GM12801 (cell line): ENCODE data around the gene ALDH4A1.

Experiments
- TF ChIP-seq, protein P1 (sequence below): IDR thresholded peaks from one replicate; pipeline ENCODE4 v1.5.1; 2011; ENCODE audit warnings: control low read depth; ENCODE audit not compliant: insufficient read length; ENCODE audit errors: extremely low read depth

Gene ALDH4A1

DNA sequence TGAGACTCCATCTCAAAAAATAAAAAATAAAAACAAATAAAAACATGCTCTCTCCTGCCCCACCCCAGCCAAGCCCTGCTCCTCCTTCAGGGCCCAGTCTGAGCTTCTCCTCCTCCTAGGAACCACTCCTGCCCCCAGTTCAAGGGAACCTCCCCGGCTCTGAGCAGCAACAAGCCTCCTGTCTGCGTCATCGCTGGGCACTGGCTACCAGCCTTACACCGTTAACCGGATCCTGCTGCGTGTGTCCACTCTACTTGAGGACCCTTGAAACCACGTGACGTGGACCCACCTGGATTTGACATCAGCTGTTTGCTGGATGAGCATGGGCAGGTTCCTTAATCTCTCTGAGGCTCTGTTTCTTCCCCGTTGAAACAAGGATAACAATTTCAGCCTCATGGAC, 41.3 kb downstream of the ALDH4A1 start:
- TF ChIP-seq, protein P1, sequence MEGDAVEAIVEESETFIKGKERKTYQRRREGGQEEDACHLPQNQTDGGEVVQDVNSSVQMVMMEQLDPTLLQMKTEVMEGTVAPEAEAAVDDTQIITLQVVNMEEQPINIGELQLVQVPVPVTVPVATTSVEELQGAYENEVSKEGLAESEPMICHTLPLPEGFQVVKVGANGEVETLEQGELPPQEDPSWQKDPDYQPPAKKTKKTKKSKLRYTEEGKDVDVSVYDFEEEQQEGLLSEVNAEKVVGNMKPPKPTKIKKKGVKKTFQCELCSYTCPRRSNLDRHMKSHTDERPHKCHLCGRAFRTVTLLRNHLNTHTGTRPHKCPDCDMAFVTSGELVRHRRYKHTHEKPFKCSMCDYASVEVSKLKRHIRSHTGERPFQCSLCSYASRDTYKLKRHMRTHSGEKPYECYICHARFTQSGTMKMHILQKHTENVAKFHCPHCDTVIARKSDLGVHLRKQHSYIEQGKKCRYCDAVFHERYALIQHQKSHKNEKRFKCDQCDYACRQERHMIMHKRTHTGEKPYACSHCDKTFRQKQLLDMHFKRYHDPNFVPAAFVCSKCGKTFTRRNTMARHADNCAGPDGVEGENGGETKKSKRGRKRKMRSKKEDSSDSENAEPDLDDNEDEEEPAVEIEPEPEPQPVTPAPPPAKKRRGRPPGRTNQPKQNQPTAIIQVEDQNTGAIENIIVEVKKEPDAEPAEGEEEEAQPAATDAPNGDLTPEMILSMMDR: no peak

DNA sequence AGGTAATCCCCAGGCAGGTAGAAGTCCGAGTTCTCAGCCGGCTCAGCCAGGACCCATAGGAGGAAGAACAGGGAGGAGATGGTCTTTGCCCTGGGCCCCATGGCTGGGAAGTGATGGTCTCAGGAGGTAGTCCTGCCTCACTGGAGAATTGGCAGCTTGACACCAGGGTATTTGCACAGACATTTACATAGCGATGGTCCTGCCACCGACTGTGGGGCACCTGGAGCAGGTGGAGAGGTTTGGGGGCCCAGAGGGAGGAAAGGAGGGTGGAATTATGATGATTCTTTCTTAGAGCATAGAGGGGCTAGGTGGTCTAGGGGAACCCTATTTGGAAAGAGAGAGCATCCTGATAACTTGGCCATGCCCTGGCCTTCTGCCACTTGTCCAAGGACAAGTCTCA, 42.8 kb downstream of the ALDH4A1 start, which contains the start of gene TAS1R2:
TAS1R2 (minus strand) TSS at position 101 of the 400 bp plus-strand sequence; CDS start at position 101, 0 bp downstream.
- TF ChIP-seq, protein P1: no peak

DNA sequence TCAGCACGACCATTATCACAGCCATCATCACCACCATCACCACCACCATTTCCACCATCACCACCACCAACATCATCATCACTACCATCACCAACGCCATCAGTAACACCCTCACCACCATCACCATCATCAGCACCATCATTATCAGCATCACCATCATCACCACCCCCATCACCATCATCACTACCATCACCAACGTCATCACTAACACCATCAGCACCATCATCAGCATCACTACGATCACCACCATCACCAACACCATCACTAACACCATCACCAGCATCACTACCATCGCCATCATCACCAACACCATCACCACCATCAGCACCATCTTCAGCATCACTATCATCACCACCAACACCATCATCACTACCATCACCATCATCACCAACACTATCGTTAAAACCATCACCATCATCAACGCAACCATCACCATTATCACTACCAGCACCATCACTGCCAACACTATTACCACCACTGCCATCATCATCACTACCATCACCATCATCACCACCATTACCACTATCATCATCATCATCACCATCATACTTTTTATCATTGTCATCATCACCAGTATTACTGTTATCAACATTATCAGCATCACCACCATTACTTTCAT, 44.2 kb downstream of the ALDH4A1 start:
- TF ChIP-seq, protein P1: no peak

DNA sequence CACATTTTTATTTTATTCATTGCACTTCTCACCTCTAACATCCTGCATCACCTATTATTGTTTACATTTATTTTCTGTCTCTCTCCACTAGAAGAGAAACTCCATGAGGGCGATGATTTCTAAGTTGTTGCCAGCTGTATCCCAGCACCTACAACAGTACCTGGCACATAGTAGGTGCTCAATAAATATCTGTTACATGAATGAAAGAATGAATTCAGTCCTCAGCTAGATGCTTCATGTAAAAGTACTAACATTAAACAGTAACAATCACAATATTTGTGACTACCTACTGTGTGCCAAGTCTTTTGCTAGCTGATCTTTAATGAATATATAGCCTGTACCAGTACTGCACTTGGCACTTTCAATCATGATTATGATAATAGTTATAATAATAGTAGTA, 45.9 kb downstream of the ALDH4A1 start:
- TF ChIP-seq, protein P1: no peak

DNA sequence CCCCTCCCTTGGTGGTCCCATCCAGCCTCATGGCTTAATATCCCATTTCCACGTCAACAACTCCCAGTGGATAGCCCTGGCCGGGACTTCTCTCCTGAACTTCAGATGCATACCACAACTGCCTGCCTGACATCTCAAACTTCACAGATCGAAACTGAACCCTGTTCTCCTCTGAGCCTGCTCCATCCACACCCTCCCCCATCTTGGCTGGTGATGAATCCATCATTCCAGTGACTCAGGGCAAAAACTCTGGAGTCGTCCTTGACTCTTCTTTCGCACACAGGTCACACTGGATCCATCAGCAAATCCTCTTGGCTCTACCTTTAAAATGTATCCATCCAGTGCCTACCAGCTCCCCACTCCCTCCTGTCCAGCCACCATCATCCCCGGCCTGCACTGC, 46.8 kb downstream of the ALDH4A1 start:
- TF ChIP-seq, protein P1: no peak

DNA sequence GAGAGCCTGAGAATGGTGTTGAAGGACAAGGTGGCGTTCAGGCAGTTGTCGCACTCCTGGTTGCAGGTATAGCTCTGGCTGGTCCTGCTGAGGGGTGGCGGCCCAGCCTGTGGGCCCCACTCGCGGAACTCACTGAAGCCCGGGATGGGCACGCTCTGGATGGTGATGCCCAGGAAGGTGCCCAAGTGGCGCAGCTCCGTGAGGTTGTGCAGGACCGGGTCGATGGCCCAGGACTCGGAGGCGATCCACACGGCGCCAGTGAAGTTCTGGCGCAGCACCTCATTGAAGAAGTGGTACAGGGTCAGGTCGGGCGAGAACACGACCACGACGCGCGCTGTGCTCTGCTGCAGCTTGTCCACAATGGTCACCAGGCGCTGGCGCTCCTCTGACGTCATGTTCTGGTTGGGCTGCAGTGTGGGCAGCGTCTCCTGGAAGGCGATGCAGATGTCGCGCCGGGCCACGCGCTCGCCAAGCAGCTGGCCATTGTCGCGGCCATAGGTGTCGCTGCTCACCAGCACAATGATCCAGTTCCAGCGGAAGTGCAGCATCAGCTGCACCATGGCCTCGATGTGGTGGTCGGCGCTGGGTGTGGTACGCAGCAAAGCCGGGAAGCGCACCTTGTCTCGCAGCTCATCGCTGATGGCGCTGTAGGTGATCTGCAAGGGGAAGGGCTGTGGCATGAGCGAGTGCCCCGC, 47.9 kb downstream of the ALDH4A1 start:
- TF ChIP-seq, protein P1: no peak

DNA sequence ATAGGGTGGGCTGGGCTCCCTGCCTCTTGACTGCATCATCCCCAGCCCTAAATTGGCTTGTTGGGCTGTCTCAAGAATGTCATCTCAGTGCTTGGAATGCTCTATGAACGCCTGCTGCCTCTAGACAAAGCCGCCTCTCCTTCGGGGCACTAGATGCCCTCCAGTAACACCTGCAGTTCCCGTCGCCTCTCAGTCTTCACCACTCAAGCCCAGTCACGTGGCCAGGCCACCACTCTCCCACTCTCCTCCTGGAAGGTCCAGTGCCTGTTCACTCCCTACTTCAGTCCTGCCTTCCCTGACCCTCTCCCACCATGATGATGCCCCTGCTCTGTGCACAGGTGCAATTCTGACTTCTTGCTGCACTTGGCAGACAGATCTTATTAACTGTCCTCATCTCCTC, 49.9 kb downstream of the ALDH4A1 start:
- TF ChIP-seq, protein P1: no peak
